DOHH2 (cell line): Measurements from ENCODE around the gene GUCY1A1.

Source experiments
- H3F3A ChIP-seq: fragments of 200-600 bp; sonication (generic), shearing (Covaris generic); 2 replicates; pipeline ENCODE4 v1.6.0; 2016; ENCODE audit warnings: antibody characterized with exemption, mild to moderate bottlenecking; ENCODE audit not compliant: control insufficient read depth, insufficient read depth
- H3K27ac ChIP-seq: fragments of 200-600 bp; sonication (generic); 2 replicates; pipeline ENCODE4 v1.5.1; 2014; ENCODE audit warnings: low read depth, mild to moderate bottlenecking, low read length, moderate library complexity
- H3K27me3 ChIP-seq: fragments of 200-600 bp; sonication (generic); 2 replicates; pipeline ENCODE4 v1.6.1; 2014; ENCODE audit warnings: mild to moderate bottlenecking, low read length, mixed read lengths; ENCODE audit not compliant: control insufficient read depth
- H3K36me3 ChIP-seq: fragments of 200-600 bp; sonication (generic); 2 replicates; pipeline ENCODE4 v1.6.1; 2014; ENCODE audit warnings: mild to moderate bottlenecking, low read length, moderate library complexity, mixed read lengths; ENCODE audit not compliant: control insufficient read depth
- H3K4me1 ChIP-seq: fragments of 200-600 bp; sonication (generic); 2 replicates; pipeline ENCODE4 v1.6.1; 2014; ENCODE audit warnings: mild to moderate bottlenecking, low read length, mixed read lengths; ENCODE audit not compliant: control insufficient read depth
- H3K4me2 ChIP-seq: fragments of 200-600 bp; sonication (generic); 2 replicates; pipeline ENCODE4 v1.6.0; 2014; ENCODE audit warnings: mild to moderate bottlenecking, low read length, moderate library complexity
- H3K4me3 ChIP-seq: fragments of 200-600 bp; sonication (generic); 2 replicates; pipeline ENCODE4 v1.5.1; 2014; ENCODE audit warnings: mild to moderate bottlenecking, low read length, mixed read lengths
- H3K79me2 ChIP-seq: fragments of 200-600 bp; sonication (generic); 2 replicates; pipeline ENCODE4 v1.6.1; 2014; ENCODE audit warnings: mild to moderate bottlenecking, low read length, mixed read lengths; ENCODE audit not compliant: control insufficient read depth
- H3K9me2 ChIP-seq: fragments of 200-600 bp; sonication (generic); replicated peaks from 2 replicates; pipeline ENCODE4 v1.6.1; 2014; ENCODE audit warnings: mild to moderate bottlenecking, low read length, mixed read lengths; ENCODE audit not compliant: control insufficient read depth
- H3K9me3 ChIP-seq: fragments of 200-600 bp; sonication (generic); 2 replicates; pipeline ENCODE4 v1.6.1; 2014; ENCODE audit warnings: antibody characterized with exemption, low read length, mixed read lengths; ENCODE audit not compliant: control insufficient read depth, insufficient read depth
- H4K20me1 ChIP-seq: fragments of 200-600 bp; sonication (generic); 2 replicates; pipeline ENCODE4 v1.6.0; 2014; ENCODE audit warnings: low read depth, mild to moderate bottlenecking, antibody characterized with exemption, low read length, moderate library complexity; ENCODE audit not compliant: control insufficient read depth, insufficient read depth
- CTCF ChIP-seq: fragments of 200-600 bp; sonication (generic); IDR thresholded peaks from one replicate; pipeline ENCODE4 v1.5.1; 2014; ENCODE audit warnings: antibody characterized with exemption, mild to moderate bottlenecking, low read depth, low read length; ENCODE audit not compliant: poor library complexity, severe bottlenecking
- EZH2phosphoT487 ChIP-seq: fragments of 200-600 bp; sonication (generic); IDR thresholded peaks from 2 replicates; pipeline ENCODE4 v1.6.1; 2017; ENCODE audit warnings: borderline replicate concordance, mild to moderate bottlenecking, antibody characterized with exemption, low read length, moderate library complexity, mixed read lengths

Gene GUCY1A1

DNA sequence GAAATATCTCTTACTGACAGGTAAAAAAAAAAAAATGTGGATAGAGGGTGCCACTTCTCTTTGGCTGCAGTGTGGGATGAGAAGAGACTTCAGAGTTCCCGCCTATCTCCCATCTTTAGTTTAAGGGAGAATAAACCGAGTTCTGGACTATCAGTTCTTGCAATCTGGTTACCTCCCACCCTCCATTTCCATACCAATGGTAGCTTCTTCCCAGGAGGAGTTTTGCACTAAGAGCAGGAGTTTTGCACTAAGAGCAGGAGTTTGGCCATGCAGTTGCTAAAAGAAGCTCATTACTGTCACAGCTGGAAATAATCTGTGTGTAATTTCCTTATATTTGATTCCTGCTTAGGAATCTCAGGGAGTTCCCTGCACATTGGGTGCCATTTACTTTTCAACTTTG lies 81.4 kb downstream of the GUCY1A1 start:
- Histone ChIP-seq H3K4me2 (no peak overlapping the region), H3K9me3 (no peaks in the 10 kb centered on the region), H3K27me3 (no peaks in the 10 kb centered on the region), H3K27ac (no peak overlapping the region), H3K4me1 (no peaks in the 10 kb centered on the region), H4K20me1 (no peaks in the 10 kb centered on the region), H3K9me2 (no peaks in the 10 kb centered on the region), H3K4me3 (no peak overlapping the region), H3K79me2 (no peaks in the 10 kb centered on the region), H3K36me3 (no peaks in the 10 kb centered on the region), H3F3A (no peaks in the 10 kb centered on the region)
- TF ChIP-seq EZH2phosphoT487 (no peak), CTCF (no peak)

DNA sequence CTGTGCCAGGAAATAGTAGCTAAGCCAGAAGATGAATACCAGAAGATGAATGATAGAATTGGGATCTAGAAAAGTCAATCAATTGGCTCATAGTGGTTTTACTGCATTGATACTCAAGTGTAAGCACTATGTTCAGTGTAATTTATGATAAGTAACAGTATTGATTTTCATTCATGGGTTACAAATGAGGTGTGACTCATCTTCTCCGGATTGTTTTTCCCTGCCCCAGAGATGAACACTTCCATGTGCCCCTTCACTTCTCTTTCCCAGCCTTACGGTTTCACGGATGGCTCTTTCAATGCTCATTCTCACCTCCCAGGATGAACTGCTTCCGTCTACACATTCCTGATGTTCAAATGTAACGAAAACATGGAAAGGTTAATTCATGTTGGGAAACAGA lies 82.4 kb downstream of the GUCY1A1 start:
- no peaks in the 10 kb centered on the region for H3K79me2 ChIP-seq
- H3K36me3 ChIP-seq, result no peaks in the 10 kb centered on the region
- TF ChIP-seq EZH2phosphoT487 (no peak), CTCF (no peak)
- no peaks in the 10 kb centered on the region for H3K9me3 ChIP-seq
- H3K9me2 ChIP-seq, result no peaks in the 10 kb centered on the region
- H3F3A ChIP-seq, result no peaks in the 10 kb centered on the region
- no peak overlapping the region for H3K27ac ChIP-seq
- no peak overlapping the region for H3K4me2 ChIP-seq
- no peaks in the 10 kb centered on the region for H3K4me1 ChIP-seq
- no peaks in the 10 kb centered on the region for H4K20me1 ChIP-seq
- no peaks in the 10 kb centered on the region for H3K27me3 ChIP-seq
- H3K4me3 ChIP-seq, result no peak overlapping the region

DNA sequence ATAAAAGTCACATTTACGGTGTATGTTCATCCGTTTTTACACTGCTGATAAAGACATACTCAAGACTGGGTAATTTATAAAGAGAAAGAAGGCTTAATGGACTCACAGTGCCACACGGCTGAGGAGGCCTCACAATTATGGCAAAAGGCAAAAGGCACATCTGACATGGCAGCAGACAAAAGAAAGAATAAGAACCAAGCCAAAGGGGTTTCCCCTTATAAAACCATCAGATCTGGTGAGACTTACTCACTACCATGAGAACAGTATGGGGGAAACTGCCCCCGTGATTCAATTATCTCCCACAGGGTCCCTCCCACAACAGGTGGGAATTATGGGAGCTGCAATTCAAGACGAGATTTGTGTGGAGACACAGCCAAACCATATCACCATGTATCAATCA lies 84.9 kb downstream of the GUCY1A1 start:
- Histone ChIP-seq H3F3A (no peaks in the 10 kb centered on the region), H3K27ac (no peak overlapping the region), H4K20me1 (no peaks in the 10 kb centered on the region), H3K27me3 (no peaks in the 10 kb centered on the region), H3K4me1 (no peaks in the 10 kb centered on the region), H3K4me3 (no peak overlapping the region), H3K9me3 (no peaks in the 10 kb centered on the region), H3K36me3 (no peaks in the 10 kb centered on the region), H3K4me2 (no peak overlapping the region), H3K79me2 (no peaks in the 10 kb centered on the region), H3K9me2 (no peaks in the 10 kb centered on the region)
- TF ChIP-seq EZH2phosphoT487, result no peak
- no peak for TF ChIP-seq CTCF
